22Rv1 (cell line): Measurements from ENCODE around the gene RERE.
A peak's percentile ranks its signal among the peaks of the same experiment; 100 is the strongest.

Experiments
- H3K27ac ChIP-seq: fragments of 450-650 bp; 2 replicates; pipeline ENCODE4 v1.5.1; 2017
- CTCF ChIP-seq: fragments of 450-650 bp; IDR thresholded peaks from 2 replicates; pipeline ENCODE4 v1.5.1; 2017; ENCODE audit warnings: mild to moderate bottlenecking
- ZFX ChIP-seq: fragments of 450-650 bp; IDR thresholded peaks from 2 replicates; pipeline ENCODE4 v1.6.1; 2017; ENCODE audit warnings: antibody characterized with exemption, borderline replicate concordance

The RERE gene

DNA sequence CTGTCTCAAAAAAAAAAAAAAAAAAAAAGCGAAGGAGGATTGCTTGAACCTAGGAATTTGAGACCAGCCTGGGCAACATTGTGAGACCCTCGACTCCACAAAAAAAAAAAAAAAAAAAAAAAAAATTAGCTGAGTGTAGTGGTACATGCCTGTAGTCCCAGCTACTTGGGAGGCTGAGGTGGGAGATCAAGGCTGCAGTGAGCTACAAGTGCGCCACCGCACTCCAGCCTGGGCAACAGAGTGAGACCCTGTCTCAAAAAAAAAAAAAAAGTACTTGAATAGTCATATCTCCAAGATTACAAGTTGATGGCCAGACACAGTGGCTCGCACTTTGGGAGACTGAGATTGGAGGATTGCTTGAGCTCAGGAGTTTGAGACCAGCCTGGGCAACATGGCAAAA lies 33.6 kb upstream of the RERE start:
- no peak overlapping the region for H3K27ac ChIP-seq
- TF ChIP-seq CTCF (no peak), ZFX (no peak)

DNA sequence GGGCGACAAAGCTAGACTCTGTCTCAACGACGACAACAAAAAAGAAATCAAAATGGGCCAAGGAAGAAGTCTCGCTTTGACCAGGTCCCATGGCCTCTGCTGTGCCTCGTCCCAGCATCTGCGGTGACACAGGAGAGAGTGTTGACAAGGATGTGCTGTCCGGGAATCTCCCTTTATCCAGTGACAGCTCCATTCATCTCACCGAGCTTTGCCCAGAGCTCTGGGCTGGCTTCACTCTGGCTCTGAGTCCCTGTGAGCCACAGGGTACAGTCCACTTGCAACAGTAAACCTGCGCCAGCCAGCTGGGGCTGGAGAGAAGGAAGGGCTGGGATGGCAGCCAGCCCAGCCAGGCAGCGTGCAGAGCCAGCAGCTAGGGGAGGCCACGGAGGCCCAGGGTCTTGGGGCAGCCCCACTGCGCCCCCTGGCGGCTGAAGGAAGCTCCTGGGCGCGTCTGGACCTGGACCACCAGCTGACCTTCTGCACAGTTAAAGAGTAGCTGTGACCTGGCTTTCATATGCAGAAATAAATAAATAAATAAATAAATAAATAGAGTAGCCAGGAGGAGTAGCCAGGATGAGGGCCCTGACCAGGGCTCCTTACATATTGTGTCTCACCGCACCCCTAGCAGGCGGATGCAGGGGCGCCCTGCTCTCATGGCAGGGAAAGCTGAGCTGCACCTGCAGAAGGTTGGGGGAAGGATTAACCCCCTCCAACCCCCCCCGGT lies 31.4 kb upstream of the RERE start:
- no peak overlapping the region for H3K27ac ChIP-seq
- TF ChIP-seq ZFX (no peak), CTCF (peak; percentile 91)

DNA sequence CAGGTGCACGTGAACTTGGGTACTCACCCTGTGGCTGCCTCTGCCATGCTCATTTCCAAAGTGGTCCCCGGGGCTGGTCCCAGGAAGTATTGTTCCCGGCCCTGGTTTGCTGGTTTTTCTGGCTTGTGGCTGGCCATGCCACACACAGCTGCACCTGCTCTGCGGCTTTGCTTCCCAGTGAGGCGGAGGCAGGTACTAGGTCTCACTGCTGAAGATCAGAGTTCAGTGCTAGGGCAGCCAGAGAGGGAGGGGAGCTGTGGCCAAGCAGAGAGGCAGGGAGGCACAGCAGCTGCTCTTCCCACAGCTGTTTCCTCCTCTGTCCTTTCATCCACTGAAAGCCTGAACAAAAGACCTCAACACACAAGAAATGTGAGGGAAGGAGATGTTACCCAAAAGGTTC lies 30.6 kb upstream of the RERE start:
- TF ChIP-seq ZFX (no peak), CTCF (no peak)
- no peak overlapping the region for H3K27ac ChIP-seq

- no peak for TF ChIP-seq ZFX
- TF ChIP-seq CTCF: no peak
- no peak overlapping the region for H3K27ac ChIP-seq
Observed at GRCh38 chr1:8846263-8846662, 28.8 kb upstream of the RERE start.

- TF ChIP-seq ZFX: no peak
- no peak for TF ChIP-seq CTCF
- H3K27ac ChIP-seq: no peak overlapping the region
Observed at GRCh38 chr1:8845104-8846097, 28.0 kb upstream of the RERE start.

- no peak overlapping the region for H3K27ac ChIP-seq
- no peak for TF ChIP-seq ZFX
- TF ChIP-seq CTCF: no peak
Observed at GRCh38 chr1:8844501-8845006, 27.1 kb upstream of the RERE start.

- TF ChIP-seq ZFX: no peak
- TF ChIP-seq CTCF: no peak
- no peak overlapping the region for H3K27ac ChIP-seq
Observed at GRCh38 chr1:8841395-8841794, 24.0 kb upstream of the RERE start.
